Loucy (cell line): ENCODE measurements around the gene ELMO1.

Experiments
- H2AFZ ChIP-seq: fragments of 200-600 bp; sonication (generic); 2 replicates; pipeline ENCODE4 v1.6.0; 2016; ENCODE audit warnings: antibody characterized with exemption, mild to moderate bottlenecking, low read length, moderate library complexity
- H3F3A ChIP-seq: fragments of 200-600 bp; 2 replicates; pipeline ENCODE4 v1.6.0; 2016; ENCODE audit warnings: antibody characterized with exemption, low read depth, mild to moderate bottlenecking
- H3K27me3 ChIP-seq: fragments of 200-600 bp; sonication (generic); 2 replicates; pipeline ENCODE4 v1.6.1; 2014; ENCODE audit warnings: low read length, mild to moderate bottlenecking; ENCODE audit not compliant: insufficient read depth, poor library complexity, severe bottlenecking
- H3K36me3 ChIP-seq: fragments of 200-600 bp; sonication (generic); 2 replicates; pipeline ENCODE4 v1.6.1; 2016; ENCODE audit warnings: low read length; ENCODE audit not compliant: insufficient read depth
- H3K4me1 ChIP-seq: fragments of 200-600 bp; sonication (generic); 2 replicates; pipeline ENCODE4 v1.5.1; 2014; ENCODE audit warnings: low read length, mild to moderate bottlenecking; ENCODE audit not compliant: insufficient read depth, poor library complexity, severe bottlenecking
- H3K4me2 ChIP-seq: fragments of 200-600 bp; sonication (generic); 2 replicates; pipeline ENCODE4 v1.6.0; 2014; ENCODE audit warnings: antibody characterized with exemption, low read length, low read depth, mild to moderate bottlenecking; ENCODE audit not compliant: poor library complexity, severe bottlenecking
- H3K4me3 ChIP-seq: fragments of 200-600 bp; sonication (generic); 2 replicates; pipeline ENCODE4 v1.5.1; 2014; ENCODE audit warnings: low read length, mild to moderate bottlenecking, mixed read lengths; ENCODE audit not compliant: poor library complexity, severe bottlenecking
- H3K79me2 ChIP-seq: fragments of 200-600 bp; sonication (generic); 2 replicates; pipeline ENCODE4 v1.6.1; 2014; ENCODE audit warnings: low read length; ENCODE audit not compliant: insufficient read depth
- H3K9ac ChIP-seq: fragments of 200-600 bp; sonication (generic); 2 replicates; pipeline ENCODE4 v1.6.0; 2014; ENCODE audit warnings: mild to moderate bottlenecking, low read depth, low read length, moderate library complexity; ENCODE audit not compliant: poor library complexity, severe bottlenecking
- H3K9me2 ChIP-seq: fragments of 200-600 bp; sonication (generic); replicated peaks from 2 replicates; pipeline ENCODE4 v1.6.1; 2016; ENCODE audit warnings: low read depth, low read length, mixed read lengths
- H3K9me3 ChIP-seq: fragments of 200-600 bp; sonication (generic); 2 replicates; pipeline ENCODE4 v1.6.1; 2014; ENCODE audit warnings: mild to moderate bottlenecking, antibody characterized with exemption, low read length, low read depth; ENCODE audit not compliant: insufficient read depth
- H4K20me1 ChIP-seq: fragments of 200-600 bp; sonication (generic); 2 replicates; pipeline ENCODE4 v1.6.0; 2014; ENCODE audit warnings: antibody characterized with exemption, low read length, mild to moderate bottlenecking; ENCODE audit not compliant: insufficient read depth, poor library complexity, severe bottlenecking
- CTCF ChIP-seq: fragments of 200-600 bp; sonication (generic); conservative IDR thresholded peaks from 2 replicates; pipeline ENCODE4 v1.5.1; 2014; ENCODE audit warnings: mild to moderate bottlenecking, antibody characterized with exemption, low read length
- EZH2phosphoT487 ChIP-seq: fragments of 200-600 bp; IDR thresholded peaks from 2 replicates; pipeline ENCODE4 v1.6.1; 2018; ENCODE audit warnings: antibody characterized with exemption, mild to moderate bottlenecking, moderate library complexity, borderline replicate concordance

The ELMO1 gene

GRCh38 chr7:37247861-37248260 lies 200.8 kb downstream of the ELMO1 start:
- Histone ChIP-seq H3K4me1 (no peaks in the 10 kb centered on the region), H3K79me2 (peaks cover 38% of the 10 kb centered on the region; the same call in 1 of the 2 replicates), H3K4me2 (no peak overlapping the region), H3K27me3 (no peaks in the 10 kb centered on the region), H3K36me3 (peaks cover 27% of the 10 kb centered on the region), H2AFZ (no peak overlapping the region), H3K9ac (no peak overlapping the region), H3K4me3 (no peak overlapping the region), H3F3A (no peaks in the 10 kb centered on the region), H3K9me2 (no peaks in the 10 kb centered on the region), H3K9me3 (no peaks in the 10 kb centered on the region), H4K20me1 (no peaks in the 10 kb centered on the region)
- TF ChIP-seq EZH2phosphoT487 (no peak), CTCF (no peak)

GRCh38 chr7:37245590-37245989 lies 203.1 kb downstream of the ELMO1 start:
- H3K36me3 ChIP-seq, result peaks cover 45% of the 10 kb centered on the region
- no peaks in the 10 kb centered on the region for H3K9me2 ChIP-seq
- no peaks in the 10 kb centered on the region for H3K9me3 ChIP-seq
- H3K27me3 ChIP-seq, result no peaks in the 10 kb centered on the region
- H3K4me2 ChIP-seq, result no peak overlapping the region
- no peak overlapping the region for H3K4me3 ChIP-seq
- peaks cover 32% of the 10 kb centered on the region; the same call in 1 of the 2 replicates for H3K79me2 ChIP-seq
- H3K4me1 ChIP-seq, result no peaks in the 10 kb centered on the region
- no peak overlapping the region for H3K9ac ChIP-seq
- H3F3A ChIP-seq, result no peaks in the 10 kb centered on the region
- H2AFZ ChIP-seq, result no peak overlapping the region
- TF ChIP-seq EZH2phosphoT487, result no peak
- TF ChIP-seq CTCF, result no peak
- H4K20me1 ChIP-seq, result no peaks in the 10 kb centered on the region

GRCh38 chr7:37236906-37237305 lies 211.8 kb downstream of the ELMO1 start:
- Histone ChIP-seq H4K20me1 (no peaks in the 10 kb centered on the region), H3K4me2 (no peak overlapping the region)
- TF ChIP-seq EZH2phosphoT487 (no peak), CTCF (no peak)

More at GRCh38 chr7:37236906-37237305, 211.8 kb downstream of the ELMO1 start:
- Histone ChIP-seq H3F3A (no peaks in the 10 kb centered on the region), H3K79me2 (no peaks in the 10 kb centered on the region), H2AFZ (no peak overlapping the region), H3K4me1 (no peaks in the 10 kb centered on the region), H3K9me3 (no peaks in the 10 kb centered on the region), H3K4me3 (no peak overlapping the region), H3K36me3 (peaks cover 27% of the 10 kb centered on the region), H3K27me3 (no peaks in the 10 kb centered on the region), H3K9me2 (no peaks in the 10 kb centered on the region), H3K9ac (no peak overlapping the region)
